Hepatocyte (in vitro differentiated cells): ENCODE data around the gene WDR90. TPM values are rescaled to one million over a fixed set of nuclear protein-coding genes. Genes with fewer than 3 reads are reported as not detected.

Source experiments
- DNase-seq: peaks from one replicate; pipeline ENCODE4 v3.0.0-alpha.2; 2016; ENCODE audit warnings: low spot score
- H2AFZ ChIP-seq: fragments of 200-600 bp; sonication (generic); 2 replicates; pipeline ENCODE4 v1.6.0; 2016; ENCODE audit warnings: antibody characterized with exemption, mild to moderate bottlenecking
- H3K27ac ChIP-seq: fragments of 200-600 bp; sonication (generic); 2 replicates; pipeline ENCODE4 v1.5.1; 2016; ENCODE audit warnings: mild to moderate bottlenecking
- H3K27me3 ChIP-seq: fragments of 200-600 bp; sonication (generic); 2 replicates; pipeline ENCODE4 v1.6.1; 2016
- H3K36me3 ChIP-seq: fragments of 200-600 bp; sonication (generic); replicated peaks from 2 replicates; pipeline ENCODE4 v1.5.1; 2016; ENCODE audit warnings: low read depth; ENCODE audit not compliant: insufficient read depth
- H3K4me1 ChIP-seq: fragments of 200-600 bp; sonication (generic); 2 replicates; pipeline ENCODE4 v1.5.1; 2016; ENCODE audit warnings: mild to moderate bottlenecking, moderate library complexity; ENCODE audit not compliant: insufficient read depth
- H3K4me2 ChIP-seq: fragments of 200-600 bp; sonication (generic); 2 replicates; pipeline ENCODE4 v1.6.0; 2016
- H3K4me3 ChIP-seq: fragments of 200-600 bp; sonication (generic); 2 replicates; pipeline ENCODE4 v1.5.1; 2016; ENCODE audit warnings: mild to moderate bottlenecking
- H3K79me2 ChIP-seq: fragments of 200-600 bp; sonication (generic); 2 replicates; pipeline ENCODE4 v1.6.0; 2017; ENCODE audit warnings: mild to moderate bottlenecking
- H3K9me2 ChIP-seq: fragments of 200-600 bp; sonication (generic); replicated peaks from 2 replicates; pipeline ENCODE4 v1.6.0; 2017; ENCODE audit warnings: mild to moderate bottlenecking; ENCODE audit not compliant: insufficient read depth
- H3K9me3 ChIP-seq: fragments of 200-600 bp; sonication (generic); 2 replicates; pipeline ENCODE4 v1.5.1; 2016; ENCODE audit warnings: low read depth, mild to moderate bottlenecking
- H4K20me1 ChIP-seq: fragments of 200-600 bp; sonication (generic); 2 replicates; pipeline ENCODE4 v1.6.0; 2016; ENCODE audit warnings: mild to moderate bottlenecking; ENCODE audit not compliant: insufficient read depth, poor library complexity, severe bottlenecking
- CTCF ChIP-seq: fragments of 200-600 bp; sonication (generic); IDR thresholded peaks from 2 replicates; pipeline ENCODE4 v1.5.1; 2016; ENCODE audit warnings: antibody characterized with exemption, mild to moderate bottlenecking; ENCODE audit not compliant: poor library complexity
- EZH2 ChIP-seq: fragments of 200-600 bp; sonication (generic); IDR thresholded peaks from 2 replicates; pipeline ENCODE4 v1.6.1; 2016; ENCODE audit warnings: antibody characterized with exemption, mild to moderate bottlenecking, borderline replicate concordance
- EZH2phosphoT487 ChIP-seq: fragments of 200-600 bp; sonication (generic); IDR thresholded peaks from one replicate; pipeline ENCODE4 v1.6.1; 2018; ENCODE audit warnings: antibody characterized with exemption, mild to moderate bottlenecking, low read depth, moderate library complexity; ENCODE audit not compliant: unreplicated experiment, severe bottlenecking
- WGBS: methylation state at CpG from one replicate; pipeline ENCODE4 v1.1.6; 2016; ENCODE audit warnings: low lambda C conversion rate; ENCODE audit errors: missing lambda C conversion rate; 5-methylcytosine and 5-hydroxymethylcytosine counted together
- polyA plus RNA-seq: library from polyadenylated mRNA; unstranded; fragments of >200 nt; fragmentation: Nextera tagmentation; extraction: Ambion mirVana; gene quantifications from 2 replicates; pipeline ENCODE4 v1.2.1, GENCODE V29; 2016
- total RNA-seq: library from RNA; depleted of rRNA; stranded (reverse); fragments of >200 nt; gene quantifications from 2 replicates; pipeline ENCODE4 v1.2.3, GENCODE V29; 2014

Gene WDR90
- total and polyA plus RNA-seq, 2 experiments from 2014 or later, result 14.4 to 25.1 TPM

GRCh38 chr16:624526-625070 lies 24.6 kb upstream of the WDR90 start:
- H2AFZ ChIP-seq, result no peak overlapping the region
- peaks cover 3% of the 10 kb centered on the region for H3K79me2 ChIP-seq
- no peaks in the 10 kb centered on the region for H3K36me3 ChIP-seq
- no peak overlapping the region for H3K4me2 ChIP-seq
- TF ChIP-seq EZH2phosphoT487 (no peak), CTCF (no peak), EZH2 (no peak)
- peaks cover 6% of the 10 kb centered on the region for H4K20me1 ChIP-seq
- no peak overlapping the region for H3K27ac ChIP-seq
- no peaks in the 10 kb centered on the region for H3K27me3 ChIP-seq
- no peaks in the 10 kb centered on the region for H3K9me3 ChIP-seq
- 83% methylated on average over 10 of the region's 10 CpGs for WGBS
- H3K9me2 ChIP-seq, result no peaks in the 10 kb centered on the region
- H3K4me1 ChIP-seq, result no peaks in the 10 kb centered on the region
- DNase-seq, result no peak
- no peak overlapping the region for H3K4me3 ChIP-seq

DNA sequence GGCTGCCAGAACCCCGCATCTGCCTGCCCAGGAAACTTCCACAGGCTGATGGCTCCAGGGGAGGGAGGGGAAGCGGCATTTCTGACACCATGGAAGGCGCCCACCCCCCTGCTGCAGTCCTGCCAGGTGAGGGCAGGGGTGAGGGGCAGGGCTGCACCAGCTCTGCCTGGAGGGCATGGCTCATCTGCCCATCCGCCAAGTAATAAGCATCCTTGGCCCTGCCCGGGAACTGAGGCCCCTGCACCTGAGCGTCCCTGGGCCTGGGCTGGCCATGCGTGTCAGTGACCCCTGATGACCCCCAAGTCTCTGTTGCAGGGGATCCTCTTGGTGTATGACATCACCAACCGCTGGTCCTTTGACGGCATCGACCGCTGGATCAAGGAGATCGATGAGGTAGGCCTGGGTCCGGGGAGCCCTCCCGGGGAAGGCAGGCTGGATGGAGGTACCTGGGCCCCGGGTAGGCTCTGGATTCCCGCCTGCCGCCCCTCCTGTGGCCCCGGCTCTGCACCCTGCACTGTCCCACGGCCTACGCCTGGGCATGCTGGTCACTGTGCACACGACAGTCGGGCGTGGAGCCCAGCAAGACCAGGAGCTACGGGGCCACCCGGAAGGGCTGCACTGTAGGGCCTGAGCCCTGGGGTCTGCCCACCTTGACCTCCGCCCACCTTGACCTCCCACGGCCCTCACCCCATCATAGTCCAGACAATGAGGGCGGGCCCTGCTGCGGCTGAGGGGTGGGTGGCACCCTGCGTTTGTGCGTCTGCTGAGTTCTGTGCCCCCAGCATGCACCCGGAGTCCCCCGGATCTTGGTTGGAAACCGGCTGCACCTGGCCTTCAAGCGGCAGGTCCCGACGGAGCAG lies 23.8 kb upstream of the WDR90 start:
- 95% methylated on average over 36 of the region's 37 CpGs for WGBS
- H3K27ac ChIP-seq, result no peak overlapping the region
- H3K36me3 ChIP-seq, result no peaks in the 10 kb centered on the region
- H3K79me2 ChIP-seq, result peaks cover 3% of the 10 kb centered on the region
- no peak overlapping the region for H3K4me2 ChIP-seq
- TF ChIP-seq CTCF (no peak), EZH2 (no peak), EZH2phosphoT487 (no peak)
- H3K9me3 ChIP-seq, result no peaks in the 10 kb centered on the region
- H3K9me2 ChIP-seq, result no peaks in the 10 kb centered on the region
- peaks cover 6% of the 10 kb centered on the region for H4K20me1 ChIP-seq
- no peak for DNase-seq
- H3K4me1 ChIP-seq, result peaks cover 5% of the 10 kb centered on the region
- no peak overlapping the region for H2AFZ ChIP-seq
- H3K4me3 ChIP-seq, result no peak overlapping the region
- H3K27me3 ChIP-seq, result no peaks in the 10 kb centered on the region

DNA sequence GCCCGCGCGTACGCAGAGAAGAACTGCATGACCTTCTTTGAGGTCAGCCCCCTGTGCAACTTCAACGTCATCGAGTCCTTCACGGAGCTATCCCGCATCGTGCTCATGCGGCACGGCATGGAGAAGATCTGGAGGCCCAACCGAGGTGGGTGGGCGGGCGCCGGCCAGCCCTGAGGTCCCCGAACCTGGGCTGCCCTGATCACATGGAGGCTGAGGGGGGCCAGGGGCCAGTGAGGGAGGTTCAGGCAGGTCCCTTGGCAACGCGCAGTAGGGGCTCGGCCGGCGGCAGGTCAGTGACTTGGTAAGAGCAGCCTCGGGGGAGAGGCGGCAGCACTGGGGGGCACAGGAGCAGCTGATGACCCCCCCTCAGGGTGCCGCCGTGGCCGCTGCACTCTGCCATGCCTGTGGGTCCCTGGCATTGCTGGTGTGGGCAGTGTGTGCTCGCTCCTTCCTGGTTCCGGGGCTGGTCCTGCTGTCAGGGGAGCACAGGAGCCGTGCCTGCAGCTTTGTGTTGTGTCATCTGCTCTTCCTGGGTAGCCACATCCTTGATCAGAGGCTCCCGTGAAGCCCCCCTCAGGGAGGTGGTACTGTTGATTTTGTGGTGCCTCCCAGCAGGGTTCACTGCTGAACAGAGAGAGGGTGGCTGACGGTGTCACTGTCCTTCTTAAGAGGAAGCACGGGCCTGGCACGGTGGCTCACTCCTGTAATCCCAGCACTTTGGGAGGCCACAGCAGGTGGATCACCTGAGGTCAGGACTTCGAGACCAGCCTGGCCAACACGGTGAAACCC lies 23.0 kb upstream of the WDR90 start:
- WGBS, result 94% methylated on average over 33 of the region's 35 CpGs
- H3K27me3 ChIP-seq, result no peaks in the 10 kb centered on the region
- H3K9me2 ChIP-seq, result no peaks in the 10 kb centered on the region
- no peaks in the 10 kb centered on the region for H3K9me3 ChIP-seq
- H3K79me2 ChIP-seq, result peaks cover 3% of the 10 kb centered on the region
- H3K4me1 ChIP-seq, result peaks cover 13% of the 10 kb centered on the region
- H2AFZ ChIP-seq, result no peak overlapping the region
- no peak overlapping the region for H3K4me3 ChIP-seq
- TF ChIP-seq CTCF (no peak), EZH2 (no peak), EZH2phosphoT487 (no peak)
- no peak overlapping the region for H3K27ac ChIP-seq
- H3K36me3 ChIP-seq, result no peaks in the 10 kb centered on the region
- no peak overlapping the region for H3K4me2 ChIP-seq
- peaks cover 6% of the 10 kb centered on the region for H4K20me1 ChIP-seq
- no peak for DNase-seq
